ENCODE data around the gene FXYD4.

DNA sequence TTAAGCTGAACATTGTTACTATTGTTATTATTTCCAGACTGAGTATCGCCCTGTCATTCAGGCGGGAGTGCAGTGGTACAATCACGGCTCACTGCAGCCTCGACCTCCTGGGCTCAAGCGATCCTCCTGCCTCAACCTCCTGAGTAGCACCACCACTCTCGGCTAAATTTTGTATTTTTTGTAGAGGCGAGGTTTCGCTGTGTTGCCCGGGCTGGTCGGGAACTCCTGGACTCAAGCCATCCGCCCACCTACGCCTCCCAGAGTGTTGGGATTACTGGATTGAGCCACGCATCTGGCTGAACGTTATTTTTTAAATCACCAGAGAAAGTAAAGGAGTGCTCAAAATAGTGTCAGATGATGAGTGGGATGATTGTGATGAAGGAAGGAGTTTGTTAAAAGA lies 38.9 kb downstream of the FXYD4 start:
- TF ChIP-seq YY1 (IDR thresholded peaks at IDR 0.05; ENCODE audit: insufficient read depth, insufficient read length) (no peak), ZNF274 (IDR thresholded peaks at IDR 0.05; ENCODE audit: low read depth, low read length) (no peak), SUZ12 (IDR thresholded peaks at IDR 0.05; ENCODE audit: extremely low read depth, insufficient read depth, insufficient read length) (no peak)

Measured in NT2/D1 (cell line).